Common myeloid progenitor, CD34-positive (primary cell): ENCODE results near the gene PLAGL2.
A peak's percentile ranks its signal among the peaks of the same experiment; 100 is the strongest.
"Not testable (repeated sequence)": the region's sequence is repeated elsewhere in the genome, so short reads cannot be mapped to it uniquely, and the experiment has no call there.

Experiments
- CTCF ChIA-PET: fragments of 350-600 bp; sonication (Branson Sonifier 250); formaldehyde crosslinking; loops from one replicate; lab custom pipeline; 2021; ENCODE audit warnings: antibody characterized with exemption; lab: Charles Lee
- POLR2A ChIA-PET: fragments of 350-600 bp; sonication (Branson Sonifier 250); formaldehyde crosslinking; loops from one replicate; lab custom pipeline; 2021; ENCODE audit warnings: antibody characterized with exemption; lab: Charles Lee
- DNase-seq, 3 donors: peaks; one replicate each; pipeline versions ENCODE4 v3.0.0 to v3.0.0-alpha.2; 2013
- H3K27ac ChIP-seq, 2 experiments: 1 replicate in 1 of 2; 2 replicates in 1 of 2; pipeline ENCODE4 v1.7.0; 2013; ENCODE audit warnings: inconsistent platforms in 2 of 2, low read length in 2 of 2, mild to moderate bottlenecking in 2 of 2, low read depth in 1 of 2, moderate library complexity in 1 of 2; ENCODE audit not compliant: severe bottlenecking in 2 of 2, insufficient read depth in 1 of 2, poor library complexity in 1 of 2
- H3K27me3 ChIP-seq, 5 experiments: replicated peaks in 2 of 5; 1 replicate in 3 of 5; 2 replicates in 2 of 5; pipeline versions ENCODE4 v1.6.1 to v1.7.0; 2013; ENCODE audit warnings: low read length in 4 of 5, mild to moderate bottlenecking in 2 of 5, moderate library complexity in 2 of 5, inconsistent platforms in 1 of 5; ENCODE audit not compliant: insufficient read depth in 5 of 5, control insufficient read depth in 4 of 5
- H3K36me3 ChIP-seq, 4 experiments: 1 replicate in 2 of 4; 2 replicates in 2 of 4; pipeline versions ENCODE4 v1.6.1 to v1.7.0; 2013; ENCODE audit warnings: low read length in 3 of 4, control low read depth in 1 of 4, mild to moderate bottlenecking in 1 of 4; ENCODE audit not compliant: control insufficient read depth in 4 of 4, insufficient read depth in 4 of 4
- H3K4me1 ChIP-seq, 4 experiments: 1 replicate in 3 of 4; 2 replicates in 1 of 4; pipeline versions ENCODE4 v1.6.1 to v1.7.1; 2013; ENCODE audit warnings: low read length in 3 of 4, mild to moderate bottlenecking in 3 of 4, control low read depth in 1 of 4, inconsistent platforms in 1 of 4, moderate library complexity in 1 of 4; ENCODE audit not compliant: control insufficient read depth in 4 of 4, insufficient read depth in 4 of 4; ENCODE audit errors: control extremely low read depth in 1 of 4
- H3K4me3 ChIP-seq, 7 experiments: 1 replicate in 4 of 7; 2 replicates in 3 of 7; pipeline versions ENCODE4 v1.5.1 to v1.7.0; 2013; ENCODE audit warnings: mild to moderate bottlenecking in 7 of 7, low read length in 6 of 7, moderate library complexity in 6 of 7, inconsistent platforms in 2 of 7, low read depth in 2 of 7, control low read depth in 1 of 7; ENCODE audit not compliant: insufficient read depth in 4 of 7, control insufficient read depth in 1 of 7; ENCODE audit errors: extremely low read depth in 1 of 7
- H3K9me3 ChIP-seq, 5 experiments: 1 replicate in 4 of 5; 2 replicates in 1 of 5; pipeline versions ENCODE4 v1.6.1 to v1.7.1; 2013; ENCODE audit warnings: low read length in 4 of 5, mild to moderate bottlenecking in 2 of 5, inconsistent platforms in 1 of 5, low read depth in 1 of 5, moderate library complexity in 1 of 5; ENCODE audit not compliant: control insufficient read depth in 4 of 5, insufficient read depth in 2 of 5; ENCODE audit errors: control extremely low read depth in 1 of 5
- WGBS: methylation state at CpG from one replicate; pipeline ENCODE4 v1.1.5; 2013; ENCODE audit not compliant: insufficient coverage; 5-methylcytosine and 5-hydroxymethylcytosine counted together

PLAGL2 gene

GRCh38 chr20:32203356-32204204 is 4.0 kb downstream of the PLAGL2 start:
- peaks cover 19 to 49% (median 35%) of the 10 kb centered on the region in 4 experiments for H3K4me1 ChIP-seq
- WGBS, result 94% methylated on average over 8 of the region's 11 CpGs
- no peak for DNase-seq
- H3K36me3 ChIP-seq, result peaks cover 5 to 51% (median 30%) of the 10 kb centered on the region in 4 experiments
- ChIA-PET POLR2A (no interaction called here), CTCF (interaction anchor here (1.7 kb wide), 1 partner anchor 16 kb away, joined by 4 read pairs; no protein-coding TSS in a partner anchor)
- H3K4me3 ChIP-seq, result no peak overlapping the region
- H3K27me3 ChIP-seq, result no peaks in the 10 kb centered on the region
- H3K27ac ChIP-seq, result peak overlapping the region in 1 of 2 experiments; percentile 14
- H3K9me3 ChIP-seq, result no peaks in the 10 kb centered on the region

- Histone ChIP-seq H3K4me3 (no peak overlapping the region), H3K9me3 (no peaks in the 10 kb centered on the region), H3K36me3 (peaks cover 12 to 65% (median 42%) of the 10 kb centered on the region in 4 experiments), H3K27ac (no peak overlapping the region), H3K4me1 (peaks cover 19 to 40% (median 27%) of the 10 kb centered on the region in 4 experiments), H3K27me3 (no peaks in the 10 kb centered on the region)
- POLR2A ChIA-PET, result interaction anchor here (1.0 kb wide), 1 partner anchor 10 kb away, joined by 3 read pairs; no protein-coding TSS in a partner anchor
- DNase-seq, result no peak
- WGBS, result 91% methylated on average over 8 of the region's 8 CpGs
- CTCF ChIA-PET, result interaction anchor here (1.0 kb wide), 1 partner anchor 10 kb away, joined by 4 read pairs; no protein-coding TSS in a partner anchor
These were observed 5.6 kb downstream of the PLAGL2 start for GRCh38 chr20:32201977-32202363.

- ChIA-PET CTCF (interaction anchor here (1.0 to 1.2 kb wide), 2 partner anchors 9 to 33 kb away, joined by 3 to 4 read pairs; no protein-coding TSS in a partner anchor), POLR2A (interaction anchor here (1.0 kb wide), 1 partner anchor 10 kb away, joined by 3 read pairs; no protein-coding TSS in a partner anchor)
- WGBS, result 100% methylated on average over 2 of the region's 4 CpGs
- Histone ChIP-seq H3K4me1 (peaks cover 17 to 34% (median 21%) of the 10 kb centered on the region in 4 experiments), H3K36me3 (peaks cover 12 to 69% (median 46%) of the 10 kb centered on the region in 4 experiments), H3K4me3 (no peak overlapping the region), H3K27ac (no peak overlapping the region), H3K27me3 (no peaks in the 10 kb centered on the region), H3K9me3 (no peaks in the 10 kb centered on the region)
- DNase-seq, result no peak
These were observed 6.1 kb downstream of the PLAGL2 start for GRCh38 chr20:32201296-32201976.

- H3K27me3 ChIP-seq, result no peaks in the 10 kb centered on the region
- ChIA-PET POLR2A (no interaction called here), CTCF (interaction anchor here (1.0 kb wide), 1 partner anchor 227 kb away, joined by 3 read pairs; no protein-coding TSS in a partner anchor)
- peaks cover 17 to 81% (median 64%) of the 10 kb centered on the region in 4 experiments for H3K36me3 ChIP-seq
- H3K27ac ChIP-seq, result peak overlapping the region in 1 of 2 experiments; percentile 36
- H3K9me3 ChIP-seq, result no peaks in the 10 kb centered on the region
- 100% methylated on average over 2 of the region's 4 CpGs for WGBS
- H3K4me1 ChIP-seq, result peaks cover 0 to 11% (median 0%) of the 10 kb centered on the region in 4 experiments
- H3K4me3 ChIP-seq, result no peak overlapping the region
- no peak for DNase-seq
These were observed 8.5 kb downstream of the PLAGL2 start for GRCh38 chr20:32199006-32199405.

- peak in 2 of 3 donors; percentile 20 to 46 for DNase-seq
- H3K4me1 ChIP-seq, H3K27me3 ChIP-seq, POLR2A ChIA-PET, H3K27ac ChIP-seq, H3K4me3 ChIP-seq, H3K9me3 ChIP-seq: not testable (repeated sequence)
- WGBS, result 95% methylated on average over 20 of the region's 20 CpGs
- H3K36me3 ChIP-seq, result peaks cover 17 to 77% (median 63%) of the 10 kb centered on the region in 4 experiments
- CTCF ChIA-PET, result interaction anchor here (1.2 kb wide), 1 partner anchor 16 kb away, joined by 4 read pairs; no protein-coding TSS in a partner anchor
These were observed 10.4 kb downstream of the PLAGL2 start for GRCh38 chr20:32197136-32197535.

GRCh38 chr20:32196613-32197012 is 10.9 kb downstream of the PLAGL2 start:
- H3K4me3 ChIP-seq, H3K4me1 ChIP-seq, H3K27me3 ChIP-seq, H3K27ac ChIP-seq, H3K9me3 ChIP-seq, DNase-seq, POLR2A ChIA-PET: not testable (repeated sequence)
- H3K36me3 ChIP-seq, result peaks cover 17 to 73% (median 60%) of the 10 kb centered on the region in 4 experiments
- CTCF ChIA-PET, result interaction anchor here (1.2 kb wide), 1 partner anchor 16 kb away, joined by 4 read pairs; no protein-coding TSS in a partner anchor
- WGBS, result 100% methylated on average over 5 of the region's 11 CpGs
